ENCODE data around the gene ADRA2C. TPM values are rescaled to one million over a fixed set of nuclear protein-coding genes. Genes with fewer than 3 reads are reported as not detected.

ADRA2C gene
- polyA plus RNA-seq, 2 of the 4 experiments (the other 2 are of a cell fraction) = 1.9 to 4.1 TPM

DNA sequence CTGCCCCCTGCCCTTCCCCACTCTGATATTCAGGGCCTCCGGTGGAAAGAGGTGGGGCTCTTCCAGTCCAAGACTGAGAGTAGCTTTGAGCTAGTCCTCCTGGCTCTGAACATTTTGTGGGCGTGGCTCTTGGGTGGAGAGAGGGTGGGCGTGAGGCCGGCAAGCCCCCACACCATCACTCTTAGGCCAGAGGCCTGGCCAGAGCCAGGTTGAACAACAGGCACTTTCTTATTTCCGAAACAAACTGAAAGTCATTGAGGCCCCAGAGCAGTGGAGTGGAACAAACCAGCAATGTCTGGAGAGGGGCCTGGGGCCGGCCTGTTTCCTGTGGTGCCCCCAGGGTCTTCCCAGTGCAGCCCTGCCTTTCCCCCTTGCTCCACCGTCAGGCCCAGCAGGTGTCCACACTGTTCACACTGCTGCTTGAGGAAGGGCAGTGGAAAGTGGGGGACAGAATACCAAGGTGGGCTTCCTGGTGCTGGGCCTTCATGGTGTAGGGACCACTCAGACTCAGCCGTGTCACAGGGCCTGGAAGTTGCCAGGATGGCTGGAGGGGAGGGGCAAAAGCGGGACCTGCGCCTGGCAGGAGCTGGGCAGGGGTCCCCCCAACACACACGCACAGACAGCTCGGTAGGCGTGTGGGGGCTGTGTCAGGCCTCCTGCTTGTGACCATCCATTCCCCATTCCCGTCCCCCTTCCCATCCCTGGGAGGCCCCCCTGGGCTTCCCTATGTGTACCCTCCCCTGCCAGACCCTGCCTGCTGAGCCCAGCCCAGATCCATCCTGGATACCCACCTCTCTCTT is 2.9 kb downstream of the ADRA2C start:
- no peak for DNase-seq (ENCODE audit: low read depth in 1 of 2, low spot score in 1 of 2)
- ChIA-PET CTCF (interaction anchor here (1.0 to 4.6 kb wide), 5 partner anchors 15 to 289 kb away, joined by 3 to 54 read pairs (median 3); no protein-coding TSS in a partner anchor), POLR2A (no interaction called here)
- TF ChIP-seq, protein P1, sequence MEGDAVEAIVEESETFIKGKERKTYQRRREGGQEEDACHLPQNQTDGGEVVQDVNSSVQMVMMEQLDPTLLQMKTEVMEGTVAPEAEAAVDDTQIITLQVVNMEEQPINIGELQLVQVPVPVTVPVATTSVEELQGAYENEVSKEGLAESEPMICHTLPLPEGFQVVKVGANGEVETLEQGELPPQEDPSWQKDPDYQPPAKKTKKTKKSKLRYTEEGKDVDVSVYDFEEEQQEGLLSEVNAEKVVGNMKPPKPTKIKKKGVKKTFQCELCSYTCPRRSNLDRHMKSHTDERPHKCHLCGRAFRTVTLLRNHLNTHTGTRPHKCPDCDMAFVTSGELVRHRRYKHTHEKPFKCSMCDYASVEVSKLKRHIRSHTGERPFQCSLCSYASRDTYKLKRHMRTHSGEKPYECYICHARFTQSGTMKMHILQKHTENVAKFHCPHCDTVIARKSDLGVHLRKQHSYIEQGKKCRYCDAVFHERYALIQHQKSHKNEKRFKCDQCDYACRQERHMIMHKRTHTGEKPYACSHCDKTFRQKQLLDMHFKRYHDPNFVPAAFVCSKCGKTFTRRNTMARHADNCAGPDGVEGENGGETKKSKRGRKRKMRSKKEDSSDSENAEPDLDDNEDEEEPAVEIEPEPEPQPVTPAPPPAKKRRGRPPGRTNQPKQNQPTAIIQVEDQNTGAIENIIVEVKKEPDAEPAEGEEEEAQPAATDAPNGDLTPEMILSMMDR (IDR thresholded peaks at IDR 0.05) = no peak
- TF ChIP-seq RFX5 (IDR thresholded peaks at IDR 0.05) = no peak
- TF ChIP-seq ZSCAN20 (CRISPR knock-in tag; IDR thresholded peaks at IDR 0.05) = no peak
- no peak for TF ChIP-seq HEYL (CRISPR knock-in tag; IDR thresholded peaks at IDR 0.05)
- no peak for TF ChIP-seq FOXS1 (CRISPR knock-in tag; IDR thresholded peaks at IDR 0.05)
- TF ChIP-seq BCL3 (IDR thresholded peaks at IDR 0.05) = no peak
- no peak for TF ChIP-seq CBX8 (IDR thresholded peaks at IDR 0.05)
- no peak for TF ChIP-seq FOSL2 (IDR thresholded peaks at IDR 0.05)
- TF ChIP-seq FOSL2 (CRISPR knock-in tag; IDR thresholded peaks at IDR 0.05) = no peak
- no peak for TF ChIP-seq RNF2 (IDR thresholded peaks at IDR 0.05; ENCODE audit: borderline replicate concordance, low read depth)
- no peak for TF ChIP-seq JUN (IDR thresholded peaks at IDR 0.05)
- TF ChIP-seq, protein P2, sequence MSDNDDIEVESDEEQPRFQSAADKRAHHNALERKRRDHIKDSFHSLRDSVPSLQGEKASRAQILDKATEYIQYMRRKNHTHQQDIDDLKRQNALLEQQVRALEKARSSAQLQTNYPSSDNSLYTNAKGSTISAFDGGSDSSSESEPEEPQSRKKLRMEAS (IDR thresholded peaks at IDR 0.05) = no peak
- TF ChIP-seq RCOR1 (IDR thresholded peaks at IDR 0.05; ENCODE audit: low read depth, low read length) = no peak
- H3K4me3 ChIP-seq = no peak overlapping the region
- 59% methylated on average over 6 of the region's 14 CpGs for WGBS (ENCODE audit: missing lambda C conversion rate)
- no peaks in the 10 kb centered on the region for H3K9me3 ChIP-seq
- H3K4me1 ChIP-seq = no peaks in the 10 kb centered on the region
- FAIRE-seq = no peak
- no peak overlapping the region for H3K27ac ChIP-seq
- no peak for ATAC-seq
- H3K4me2 ChIP-seq = no peak overlapping the region

DNA sequence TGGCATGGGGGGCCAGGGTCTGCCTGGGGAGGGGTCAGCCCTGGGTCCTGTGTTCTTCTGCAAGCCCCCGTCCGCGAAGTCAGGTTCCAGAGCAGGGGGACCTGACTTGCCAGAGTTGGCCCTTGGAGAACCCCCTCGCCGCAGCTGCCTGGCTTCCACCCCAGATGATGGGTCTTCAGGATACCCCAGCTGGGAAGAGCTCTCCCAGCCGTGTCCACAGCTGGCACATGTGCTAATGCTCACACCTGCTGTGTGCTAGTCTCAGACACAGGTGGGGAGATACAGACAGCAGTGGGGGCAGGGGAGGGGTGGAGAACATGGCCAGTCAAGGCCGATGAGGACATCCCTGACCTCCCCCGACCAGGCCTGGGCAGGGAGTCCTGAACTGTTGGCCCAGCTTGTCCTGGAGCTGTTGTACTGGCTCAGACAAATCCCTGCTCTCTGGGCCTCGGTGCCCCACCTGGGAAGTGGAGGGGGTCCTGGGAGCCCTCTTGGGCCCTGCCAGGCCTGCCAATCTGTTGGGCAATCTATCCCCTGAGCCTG is 3.5 kb downstream of the ADRA2C start:
- ChIA-PET POLR2A (no interaction called here), CTCF (interaction anchor here (1.0 to 1.4 kb wide), 3 partner anchors 14 to 289 kb away, joined by 3 to 4 read pairs (median 3); no protein-coding TSS in a partner anchor)
- no peak overlapping the region for H3K27ac ChIP-seq
- H3K4me2 ChIP-seq = no peak overlapping the region
- FAIRE-seq = no peak
- H3K4me1 ChIP-seq = no peaks in the 10 kb centered on the region
- no peak for ATAC-seq
- no peak overlapping the region for H3K4me3 ChIP-seq
- 0% methylated on average over 1 of the region's 9 CpGs for WGBS (ENCODE audit: missing lambda C conversion rate)
- DNase-seq (ENCODE audit: low read depth in 1 of 2, low spot score in 1 of 2) = no peak
- H3K9me3 ChIP-seq = no peaks in the 10 kb centered on the region
- no peak for TF ChIP-seq SREBF2 (IDR thresholded peaks at IDR 0.05)
- no peak for TF ChIP-seq ESRRA (IDR thresholded peaks at IDR 0.05; ENCODE audit: borderline replicate concordance, low read length)
- TF ChIP-seq ATOH8 (CRISPR knock-in tag; IDR thresholded peaks at IDR 0.05; ENCODE audit: low read depth) = no peak
- no peak for TF ChIP-seq ZC3H11A (IDR thresholded peaks at IDR 0.05)
- TF ChIP-seq JUN (IDR thresholded peaks at IDR 0.05) = no peak
